SK-N-SH (cell line): Measurements from ENCODE around the gene DOK4.

ENCODE experiments used
- CHD2 ChIP-seq: fragments of 150-350 bp; IDR thresholded peaks from 2 replicates; pipeline ENCODE4 v1.6.1; 2018; ENCODE audit warnings: low read length; ENCODE audit not compliant: partially characterized antibody
- CTCF ChIP-seq: fragments of 200-600 bp; sonication (generic); IDR thresholded peaks from 2 replicates; pipeline ENCODE4 v1.6.1; 2017; ENCODE audit warnings: antibody characterized with exemption, mild to moderate bottlenecking, moderate library complexity
- EZH2phosphoT487 ChIP-seq: fragments of 200-600 bp; sonication (generic); IDR thresholded peaks from 2 replicates; pipeline ENCODE4 v1.6.1; 2017; ENCODE audit warnings: low read depth, mixed run types, mild to moderate bottlenecking, antibody characterized with exemption, moderate library complexity, borderline replicate concordance
- JUND ChIP-seq: IDR thresholded peaks from 2 replicates; pipeline ENCODE4 v1.4.0; 2012
- PBX3 ChIP-seq: IDR thresholded peaks from 2 replicates; pipeline ENCODE4; 2012
- POLR2AphosphoS5 ChIP-seq: IDR thresholded peaks from 2 replicates; pipeline ENCODE4 v1.6.1; 2012; ENCODE audit warnings: low read depth, low read length
- SIN3A ChIP-seq: IDR thresholded peaks from 2 replicates; pipeline ENCODE4 v1.6.1; 2012; ENCODE audit warnings: low read depth, mild to moderate bottlenecking, low read length, moderate library complexity, borderline replicate concordance
- YY1 ChIP-seq: IDR thresholded peaks from 2 replicates; pipeline ENCODE4 v1.4.0; 2012; ENCODE audit warnings: low read depth, mild to moderate bottlenecking

- TF ChIP-seq CHD2 (no peak), SIN3A (no peak), YY1 (no peak), CTCF (no peak), PBX3 (no peak), EZH2phosphoT487 (no peak), JUND (no peak), POLR2AphosphoS5 (no peak)
These were observed 39.5 kb upstream of the DOK4 start for GRCh38 chr16:57525761-57526160.
